Measurements from ENCODE around the gene SERP2. TPM values are rescaled to one million over a fixed set of nuclear protein-coding genes. Genes with fewer than 3 reads are reported as not detected.
A peak's percentile ranks its signal among the peaks of the same experiment; 100 is the strongest.

Gene SERP2
- total and polyA plus RNA-seq, 9 of the 15 experiments (the other 6 are each of a cell fraction or from before 2014, with no cell fraction given), result 0.13 TPM; not detected in 8

DNA sequence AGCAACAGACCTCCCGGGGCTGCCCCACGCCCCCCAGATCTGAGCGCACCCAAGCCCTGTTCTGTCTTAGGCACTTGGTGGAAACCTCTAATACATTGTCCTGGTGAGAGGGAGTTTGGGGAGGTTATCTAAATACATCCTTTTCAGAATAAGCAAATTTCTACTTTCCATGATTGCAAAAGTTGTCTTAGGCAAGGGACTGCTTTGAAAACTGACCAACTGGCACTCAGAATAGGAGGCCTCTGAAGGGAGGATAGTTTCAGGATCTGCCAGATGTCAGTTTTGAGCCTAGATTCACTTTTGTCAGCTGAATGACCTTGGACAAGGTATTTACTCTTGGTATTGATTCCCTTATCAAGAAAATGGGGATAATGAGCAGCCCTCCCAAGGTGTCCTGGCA lies 11.8 kb downstream of the SERP2 start:
- in situ Hi-C loops (cut with MboI), result no loop called here
- CTCF ChIA-PET (ENCODE audit: low intra/inter-chr PET ratio), result interaction anchor here (0.6 kb wide), 1 partner anchor 142 kb away, joined by 3 read pairs; no protein-coding TSS in a partner anchor
- TF ChIP-seq POLR2B (IDR thresholded peaks at IDR 0.05; ENCODE audit: low read depth, partially characterized antibody), result no peak
- TF ChIP-seq ETV5 (CRISPR knock-in tag; IDR thresholded peaks at IDR 0.05; ENCODE audit: low read depth), result no peak
- TF ChIP-seq, protein P1, sequence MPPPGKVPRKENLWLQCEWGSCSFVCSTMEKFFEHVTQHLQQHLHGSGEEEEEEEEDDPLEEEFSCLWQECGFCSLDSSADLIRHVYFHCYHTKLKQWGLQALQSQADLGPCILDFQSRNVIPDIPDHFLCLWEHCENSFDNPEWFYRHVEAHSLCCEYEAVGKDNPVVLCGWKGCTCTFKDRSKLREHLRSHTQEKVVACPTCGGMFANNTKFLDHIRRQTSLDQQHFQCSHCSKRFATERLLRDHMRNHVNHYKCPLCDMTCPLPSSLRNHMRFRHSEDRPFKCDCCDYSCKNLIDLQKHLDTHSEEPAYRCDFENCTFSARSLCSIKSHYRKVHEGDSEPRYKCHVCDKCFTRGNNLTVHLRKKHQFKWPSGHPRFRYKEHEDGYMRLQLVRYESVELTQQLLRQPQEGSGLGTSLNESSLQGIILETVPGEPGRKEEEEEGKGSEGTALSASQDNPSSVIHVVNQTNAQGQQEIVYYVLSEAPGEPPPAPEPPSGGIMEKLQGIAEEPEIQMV (tag; conservative IDR thresholded peaks at IDR 0.05; ENCODE audit: low read depth), result no peak
- TF ChIP-seq, protein P2, sequence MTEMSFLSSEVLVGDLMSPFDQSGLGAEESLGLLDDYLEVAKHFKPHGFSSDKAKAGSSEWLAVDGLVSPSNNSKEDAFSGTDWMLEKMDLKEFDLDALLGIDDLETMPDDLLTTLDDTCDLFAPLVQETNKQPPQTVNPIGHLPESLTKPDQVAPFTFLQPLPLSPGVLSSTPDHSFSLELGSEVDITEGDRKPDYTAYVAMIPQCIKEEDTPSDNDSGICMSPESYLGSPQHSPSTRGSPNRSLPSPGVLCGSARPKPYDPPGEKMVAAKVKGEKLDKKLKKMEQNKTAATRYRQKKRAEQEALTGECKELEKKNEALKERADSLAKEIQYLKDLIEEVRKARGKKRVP (CRISPR knock-in tag; IDR thresholded peaks at IDR 0.05), result no peak
- no peak for TF ChIP-seq ZNF584 (CRISPR knock-in tag; IDR thresholded peaks at IDR 0.05; ENCODE audit: low read depth)
- TF ChIP-seq, protein P3, sequence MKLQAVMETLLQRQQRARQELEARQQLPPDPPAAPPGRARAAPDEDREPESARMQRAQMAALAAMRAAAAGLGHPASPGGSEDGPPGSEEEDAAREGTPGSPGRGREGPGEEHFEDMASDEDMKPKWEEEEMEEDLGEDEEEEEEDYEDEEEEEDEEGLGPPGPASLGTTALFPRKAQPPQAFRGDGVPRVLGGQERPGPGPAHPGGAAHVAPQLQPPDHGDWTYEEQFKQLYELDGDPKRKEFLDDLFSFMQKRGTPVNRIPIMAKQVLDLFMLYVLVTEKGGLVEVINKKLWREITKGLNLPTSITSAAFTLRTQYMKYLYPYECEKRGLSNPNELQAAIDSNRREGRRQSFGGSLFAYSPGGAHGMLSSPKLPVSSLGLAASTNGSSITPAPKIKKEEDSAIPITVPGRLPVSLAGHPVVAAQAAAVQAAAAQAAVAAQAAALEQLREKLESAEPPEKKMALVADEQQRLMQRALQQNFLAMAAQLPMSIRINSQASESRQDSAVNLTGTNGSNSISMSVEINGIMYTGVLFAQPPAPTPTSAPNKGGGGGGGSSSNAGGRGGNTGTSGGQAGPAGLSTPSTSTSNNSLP (IDR thresholded peaks at IDR 0.05; ENCODE audit: borderline replicate concordance, low read depth, low read length), result no peak
- TF ChIP-seq GABPB1 (CRISPR knock-in tag; IDR thresholded peaks at IDR 0.05), result no peak
- TF ChIP-seq ZNF561 (CRISPR knock-in tag; conservative IDR thresholded peaks at IDR 0.05), result no peak
- TF ChIP-seq, protein P4, sequence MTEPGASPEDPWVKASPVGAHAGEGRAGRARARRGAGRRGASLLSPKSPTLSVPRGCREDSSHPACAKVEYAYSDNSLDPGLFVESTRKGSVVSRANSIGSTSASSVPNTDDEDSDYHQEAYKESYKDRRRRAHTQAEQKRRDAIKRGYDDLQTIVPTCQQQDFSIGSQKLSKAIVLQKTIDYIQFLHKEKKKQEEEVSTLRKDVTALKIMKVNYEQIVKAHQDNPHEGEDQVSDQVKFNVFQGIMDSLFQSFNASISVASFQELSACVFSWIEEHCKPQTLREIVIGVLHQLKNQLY (CRISPR knock-in tag; conservative IDR thresholded peaks at IDR 0.05), result no peak
- TF ChIP-seq CCNT2 (IDR thresholded peaks at IDR 0.05; ENCODE audit: borderline replicate concordance, extremely low read depth, insufficient read length, low read depth, low read length), result no peak
- TF ChIP-seq, protein P5, sequence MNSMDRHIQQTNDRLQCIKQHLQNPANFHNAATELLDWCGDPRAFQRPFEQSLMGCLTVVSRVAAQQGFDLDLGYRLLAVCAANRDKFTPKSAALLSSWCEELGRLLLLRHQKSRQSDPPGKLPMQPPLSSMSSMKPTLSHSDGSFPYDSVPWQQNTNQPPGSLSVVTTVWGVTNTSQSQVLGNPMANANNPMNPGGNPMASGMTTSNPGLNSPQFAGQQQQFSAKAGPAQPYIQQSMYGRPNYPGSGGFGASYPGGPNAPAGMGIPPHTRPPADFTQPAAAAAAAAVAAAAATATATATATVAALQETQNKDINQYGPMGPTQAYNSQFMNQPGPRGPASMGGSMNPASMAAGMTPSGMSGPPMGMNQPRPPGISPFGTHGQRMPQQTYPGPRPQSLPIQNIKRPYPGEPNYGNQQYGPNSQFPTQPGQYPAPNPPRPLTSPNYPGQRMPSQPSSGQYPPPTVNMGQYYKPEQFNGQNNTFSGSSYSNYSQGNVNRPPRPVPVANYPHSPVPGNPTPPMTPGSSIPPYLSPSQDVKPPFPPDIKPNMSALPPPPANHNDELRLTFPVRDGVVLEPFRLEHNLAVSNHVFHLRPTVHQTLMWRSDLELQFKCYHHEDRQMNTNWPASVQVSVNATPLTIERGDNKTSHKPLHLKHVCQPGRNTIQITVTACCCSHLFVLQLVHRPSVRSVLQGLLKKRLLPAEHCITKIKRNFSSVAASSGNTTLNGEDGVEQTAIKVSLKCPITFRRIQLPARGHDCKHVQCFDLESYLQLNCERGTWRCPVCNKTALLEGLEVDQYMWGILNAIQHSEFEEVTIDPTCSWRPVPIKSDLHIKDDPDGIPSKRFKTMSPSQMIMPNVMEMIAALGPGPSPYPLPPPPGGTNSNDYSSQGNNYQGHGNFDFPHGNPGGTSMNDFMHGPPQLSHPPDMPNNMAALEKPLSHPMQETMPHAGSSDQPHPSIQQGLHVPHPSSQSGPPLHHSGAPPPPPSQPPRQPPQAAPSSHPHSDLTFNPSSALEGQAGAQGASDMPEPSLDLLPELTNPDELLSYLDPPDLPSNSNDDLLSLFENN (IDR thresholded peaks at IDR 0.05; ENCODE audit: low read depth in 2 of 2, low read length in 2 of 2), result no peak
- TF ChIP-seq TCFL5 (CRISPR knock-in tag; conservative IDR thresholded peaks at IDR 0.05), result no peak

More for the DNA sequence above, 11.8 kb downstream of the SERP2 start:
- ATAC-seq (no peak), FAIRE-seq (no peak), DNase-seq (ENCODE audit: extremely low read depth in 1 of 4, low spot score in 3 of 4) (no peak)
- Histone ChIP-seq H3K9ac (ENCODE audit: insufficient read depth in 1 of 2, low read depth in 2 of 2, low read length in 2 of 2) (0 out of 4 replicates have a peak overlapping the region, but pooled peaks of 1 of the 2 experiments have one; percentile 17), H2AFZ (ENCODE audit: low read depth, low read length) (0 out of 2 replicates have a peak overlapping the region, but pooled peaks have one; percentile 26), H3K36me3 (ENCODE audit: control insufficient read depth, insufficient read depth, low read length) (no peaks in the 10 kb centered on the region), H3K4me1 (replicated peaks in 1 of 2; ENCODE audit: control insufficient read depth in 2 of 2, insufficient read depth in 2 of 2, low read length in 2 of 2) (peaks cover 28 to 49% of the 10 kb centered on the region in 2 experiments; a peak in 4 of 5 replicates), H3K27me3 (ENCODE audit: control insufficient read depth in 2 of 2, insufficient read depth in 2 of 2, low read length in 2 of 2) (no peaks in the 10 kb centered on the region), H4K20me1 (replicated peaks; ENCODE audit: control insufficient read depth, insufficient read depth, low read length) (no peaks in the 10 kb centered on the region), H3K27ac (ENCODE audit: extremely low read depth, low read depth, low read length) (no peak overlapping the region), H3K79me2 (ENCODE audit: control insufficient read depth, insufficient read depth, low read length) (no peaks in the 10 kb centered on the region), H3K9me1 (ENCODE audit: control insufficient read depth, insufficient read depth, low read length) (no peaks in the 10 kb centered on the region), H3K4me3 (no peak overlapping the region), H3K4me2 (ENCODE audit: insufficient read depth, low read length) (peak overlapping the region; percentile 12; the same call in 1 of the 2 replicates), H3K9me3 (replicated peaks; ENCODE audit: control insufficient read depth, insufficient read depth, low read depth, low read length) (no peaks in the 10 kb centered on the region)
- POLR2A ChIA-PET, result interaction anchor here (0.7 kb wide), 1 partner anchor 13 kb away, joined by 4 read pairs; no protein-coding TSS in a partner anchor
- WGBS (ENCODE audit: insufficient coverage, low coverage, missing lambda C conversion rate), result 100% methylated on average over 1 of the region's 3 CpGs
- no TSS peak for BruUV-seq (replicated peaks)
- intact Hi-C loops (cut with micrococcal nuclease), result loop anchor here (5.0 kb wide), 1 partner anchor 143 kb away; no protein-coding TSS in a partner anchor

Data from K562 (cell line).